ENCODE measurements around the gene SMIM43.

The SMIM43 gene

GRCh38 chr4:121764702-121765367 is at the start of gene SMIM43:
SMIM43 (minus strand) TSS chr4:121765164; CDS start chr4:121765105, 59 bp downstream.
- no peaks in the 10 kb centered on the region for H3K4me1 ChIP-seq (ENCODE audit: insufficient read depth, low read length, poor library complexity, severe bottlenecking)
- no peaks in the 10 kb centered on the region for H3K36me3 ChIP-seq (ENCODE audit: insufficient read depth, low read length)
- no peaks in the 10 kb centered on the region for H4K20me1 ChIP-seq (ENCODE audit: insufficient read depth, low read length, poor library complexity, severe bottlenecking)
- TF ChIP-seq EZH2phosphoT487 (IDR thresholded peaks at IDR 0.05; ENCODE audit: borderline replicate concordance) = no peak
- TF ChIP-seq, protein P1, sequence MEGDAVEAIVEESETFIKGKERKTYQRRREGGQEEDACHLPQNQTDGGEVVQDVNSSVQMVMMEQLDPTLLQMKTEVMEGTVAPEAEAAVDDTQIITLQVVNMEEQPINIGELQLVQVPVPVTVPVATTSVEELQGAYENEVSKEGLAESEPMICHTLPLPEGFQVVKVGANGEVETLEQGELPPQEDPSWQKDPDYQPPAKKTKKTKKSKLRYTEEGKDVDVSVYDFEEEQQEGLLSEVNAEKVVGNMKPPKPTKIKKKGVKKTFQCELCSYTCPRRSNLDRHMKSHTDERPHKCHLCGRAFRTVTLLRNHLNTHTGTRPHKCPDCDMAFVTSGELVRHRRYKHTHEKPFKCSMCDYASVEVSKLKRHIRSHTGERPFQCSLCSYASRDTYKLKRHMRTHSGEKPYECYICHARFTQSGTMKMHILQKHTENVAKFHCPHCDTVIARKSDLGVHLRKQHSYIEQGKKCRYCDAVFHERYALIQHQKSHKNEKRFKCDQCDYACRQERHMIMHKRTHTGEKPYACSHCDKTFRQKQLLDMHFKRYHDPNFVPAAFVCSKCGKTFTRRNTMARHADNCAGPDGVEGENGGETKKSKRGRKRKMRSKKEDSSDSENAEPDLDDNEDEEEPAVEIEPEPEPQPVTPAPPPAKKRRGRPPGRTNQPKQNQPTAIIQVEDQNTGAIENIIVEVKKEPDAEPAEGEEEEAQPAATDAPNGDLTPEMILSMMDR (conservative IDR thresholded peaks at IDR 0.05; ENCODE audit: low read length) = no peak
- no peaks in the 10 kb centered on the region for H3F3A ChIP-seq (ENCODE audit: low read depth)
- no peak within 1 kb of the TSS for H2AFZ ChIP-seq (ENCODE audit: low read length)
- H3K9me2 ChIP-seq (replicated peaks; ENCODE audit: low read depth, low read length) = no peaks in the 10 kb centered on the region
- H3K9ac ChIP-seq (ENCODE audit: low read depth, low read length, poor library complexity, severe bottlenecking) = no peak within 1 kb of the TSS
- H3K27me3 ChIP-seq (ENCODE audit: insufficient read depth, low read length, poor library complexity, severe bottlenecking) = no peaks in the 10 kb centered on the region
- H3K9me3 ChIP-seq (ENCODE audit: insufficient read depth, low read depth, low read length) = no peaks in the 10 kb centered on the region
- H3K4me2 ChIP-seq (ENCODE audit: low read depth, low read length, poor library complexity, severe bottlenecking) = no peak within 1 kb of the TSS
- no peaks in the 10 kb centered on the region for H3K79me2 ChIP-seq (ENCODE audit: insufficient read depth, low read length)
- no peak within 1 kb of the TSS for H3K4me3 ChIP-seq (ENCODE audit: low read length, poor library complexity, severe bottlenecking)

DNA sequence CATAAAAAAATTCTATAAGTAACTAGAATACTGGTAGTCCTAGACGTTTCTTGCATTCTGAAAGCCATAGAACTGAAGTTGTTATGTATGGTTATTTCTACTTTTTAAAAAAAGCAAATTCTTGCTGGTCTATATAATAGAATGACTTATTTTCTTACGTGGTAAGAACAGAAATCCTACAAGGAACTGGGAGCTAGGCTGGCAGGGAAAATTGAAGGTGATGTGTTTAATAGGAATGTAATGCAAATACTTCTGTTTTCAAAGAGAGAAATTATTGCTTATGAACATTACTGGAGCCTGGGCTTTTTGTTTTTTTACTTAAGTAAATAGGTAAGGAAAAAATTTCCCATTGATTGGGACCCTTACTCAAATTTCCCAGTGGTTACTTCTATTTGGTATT is 49.8 kb upstream of the SMIM43 start:
- Histone ChIP-seq H3K36me3 (ENCODE audit: insufficient read depth, low read length) (peaks cover 81% of the 10 kb centered on the region), H3K27me3 (ENCODE audit: insufficient read depth, low read length, poor library complexity, severe bottlenecking) (no peaks in the 10 kb centered on the region), H3K4me1 (ENCODE audit: insufficient read depth, low read length, poor library complexity, severe bottlenecking) (peaks cover 31% of the 10 kb centered on the region), H3K79me2 (ENCODE audit: insufficient read depth, low read length) (peaks cover 56% of the 10 kb centered on the region), H3K9ac (ENCODE audit: low read depth, low read length, poor library complexity, severe bottlenecking) (peak overlapping the region; percentile 15), H3K4me2 (ENCODE audit: low read depth, low read length, poor library complexity, severe bottlenecking) (peak overlapping the region; percentile 27), H3F3A (ENCODE audit: low read depth) (0 out of 2 replicates have a peak, but pooled peaks cover 14% of the 10 kb centered on the region), H3K4me3 (ENCODE audit: low read length, poor library complexity, severe bottlenecking) (peak overlapping the region; percentile 21), H3K9me3 (ENCODE audit: insufficient read depth, low read depth, low read length) (no peaks in the 10 kb centered on the region), H3K9me2 (replicated peaks; ENCODE audit: low read depth, low read length) (no peaks in the 10 kb centered on the region), H2AFZ (ENCODE audit: low read length) (no peak overlapping the region), H4K20me1 (ENCODE audit: insufficient read depth, low read length, poor library complexity, severe bottlenecking) (peaks cover 57% of the 10 kb centered on the region)
- TF ChIP-seq, protein P1 (conservative IDR thresholded peaks at IDR 0.05; ENCODE audit: low read length) = no peak
- no peak for TF ChIP-seq EZH2phosphoT487 (IDR thresholded peaks at IDR 0.05; ENCODE audit: borderline replicate concordance)

- Histone ChIP-seq H3K9me3 (ENCODE audit: insufficient read depth, low read depth, low read length) (no peaks in the 10 kb centered on the region), H3K27me3 (ENCODE audit: insufficient read depth, low read length, poor library complexity, severe bottlenecking) (no peaks in the 10 kb centered on the region), H3F3A (ENCODE audit: low read depth) (0 out of 2 replicates have a peak, but pooled peaks cover 14% of the 10 kb centered on the region), H3K4me2 (ENCODE audit: low read depth, low read length, poor library complexity, severe bottlenecking) (no peak overlapping the region), H3K36me3 (ENCODE audit: insufficient read depth, low read length) (peaks cover 69% of the 10 kb centered on the region), H3K4me3 (ENCODE audit: low read length, poor library complexity, severe bottlenecking) (no peak overlapping the region), H3K4me1 (ENCODE audit: insufficient read depth, low read length, poor library complexity, severe bottlenecking) (no peaks in the 10 kb centered on the region), H3K9ac (ENCODE audit: low read depth, low read length, poor library complexity, severe bottlenecking) (no peak overlapping the region), H2AFZ (ENCODE audit: low read length) (no peak overlapping the region), H3K79me2 (ENCODE audit: insufficient read depth, low read length) (peaks cover 20% of the 10 kb centered on the region), H4K20me1 (ENCODE audit: insufficient read depth, low read length, poor library complexity, severe bottlenecking) (peaks cover 24% of the 10 kb centered on the region), H3K9me2 (replicated peaks; ENCODE audit: low read depth, low read length) (no peaks in the 10 kb centered on the region)
- TF ChIP-seq, protein P1 (conservative IDR thresholded peaks at IDR 0.05; ENCODE audit: low read length) = no peak
- TF ChIP-seq EZH2phosphoT487 (IDR thresholded peaks at IDR 0.05; ENCODE audit: borderline replicate concordance) = no peak
Observed at GRCh38 chr4:121811122-121811521, 46.2 kb upstream of the SMIM43 start.

All from Loucy (cell line).